DMS114 treated with DMSO at 0.1 percent for 48 hours (cell line): Measurements from ENCODE around the gene BCORL1.

ENCODE experiments used
- DNase-seq: peaks from one replicate; lab custom pipeline; 2025; ENCODE audit not compliant: unreplicated experiment; lab: John Stamatoyannopoulos, UW

The BCORL1 gene

GRCh38 chrX:129982300-129983251, at the start of gene BCORL1:
Gene BCORL1, plus strand, starts transcription at chrX:129982635. Its CDS starts 22,597 bp downstream, at chrX:130005232.
- peak; percentile 66 for DNase-seq

- no peak for DNase-seq
Measured at GRCh38 chrX:129932821-129933321, 49.6 kb upstream of the BCORL1 start.

GRCh38 chrX:129933700-129934099, 48.7 kb upstream of the BCORL1 start:
- no peak for DNase-seq

GRCh38 chrX:129934461-129934860, 48.0 kb upstream of the BCORL1 start:
- DNase-seq = no peak

- no peak for DNase-seq
Measured at GRCh38 chrX:129934952-129935351, 47.5 kb upstream of the BCORL1 start.

- DNase-seq = no peak
Measured at GRCh38 chrX:129938081-129938480, 44.4 kb upstream of the BCORL1 start.

GRCh38 chrX:129939986-129940385, 42.4 kb upstream of the BCORL1 start:
- no peak for DNase-seq

- DNase-seq = no peak
Measured at GRCh38 chrX:129940721-129941120, 41.7 kb upstream of the BCORL1 start.

GRCh38 chrX:129945131-129945530, 37.3 kb upstream of the BCORL1 start:
- no peak for DNase-seq

- DNase-seq = no peak
Measured at GRCh38 chrX:129953334-129953648, 29.1 kb upstream of the BCORL1 start.

- no peak for DNase-seq
Measured at GRCh38 chrX:129953881-129954280, 28.6 kb upstream of the BCORL1 start.

GRCh38 chrX:129954804-129955203, 27.6 kb upstream of the BCORL1 start:
- no peak for DNase-seq

GRCh38 chrX:129955682-129956081, 26.8 kb upstream of the BCORL1 start:
- DNase-seq = no peak

- no peak for DNase-seq
Measured at GRCh38 chrX:129956145-129956544, 26.3 kb upstream of the BCORL1 start.

GRCh38 chrX:129956765-129957164, 25.7 kb upstream of the BCORL1 start:
- no peak for DNase-seq

GRCh38 chrX:129957241-129958082, 25.0 kb upstream of the BCORL1 start:
- DNase-seq = no peak

- DNase-seq = no peak
Measured at GRCh38 chrX:129958083-129958465, 24.4 kb upstream of the BCORL1 start.

GRCh38 chrX:129958814-129959492, 23.5 kb upstream of the BCORL1 start:
- no peak for DNase-seq

- no peak for DNase-seq
Measured at GRCh38 chrX:129959493-129959832, 23.0 kb upstream of the BCORL1 start.

- DNase-seq = no peak
Measured at GRCh38 chrX:129961180-129962083, 21.0 kb upstream of the BCORL1 start.
